Esophagus (tissue), 2 donors: Measurements from ENCODE around the gene MCUB. TPM values are rescaled to one million over a fixed set of nuclear protein-coding genes. Genes with fewer than 3 reads are reported as not detected.

ENCODE experiments used
- H3K27ac ChIP-seq, 2 donors: one replicate each; pipeline ENCODE4 v1.5.1; 2013; ENCODE audit warnings: low read depth in 2 of 2, mild to moderate bottlenecking in 2 of 2, inconsistent platforms in 1 of 2, low read length in 1 of 2, moderate library complexity in 1 of 2
- H3K27me3 ChIP-seq, 2 donors: one replicate each; pipeline ENCODE4 v1.6.1; 2013; ENCODE audit warnings: low read length in 2 of 2, control low read depth in 1 of 2, mild to moderate bottlenecking in 1 of 2; ENCODE audit not compliant: insufficient read depth in 2 of 2, control insufficient read depth in 1 of 2
- H3K36me3 ChIP-seq, 2 donors: one replicate each; pipeline ENCODE4 v1.6.1; 2013; ENCODE audit warnings: low read length in 1 of 2; ENCODE audit not compliant: control insufficient read depth in 2 of 2, insufficient read depth in 2 of 2
- H3K4me1 ChIP-seq, 2 donors: one replicate each; pipeline ENCODE4 v1.6.1; 2013; ENCODE audit warnings: low read length in 1 of 2; ENCODE audit not compliant: control insufficient read depth in 2 of 2, insufficient read depth in 2 of 2
- H3K4me3 ChIP-seq, 2 donors: one replicate each; pipeline ENCODE4 v1.5.1; 2013; ENCODE audit warnings: low read length in 2 of 2, mild to moderate bottlenecking in 2 of 2, low read depth in 1 of 2, moderate library complexity in 1 of 2
- H3K9me3 ChIP-seq, 2 donors: one replicate each; pipeline ENCODE4 v1.6.1; 2013; ENCODE audit warnings: mild to moderate bottlenecking in 2 of 2, low read depth in 1 of 2, low read length in 1 of 2, moderate library complexity in 1 of 2; ENCODE audit not compliant: control insufficient read depth in 2 of 2, insufficient read depth in 1 of 2
- WGBS, 2 donors: extraction: QIAGEN DNeasy Blood & Tissue Kit; methylation state at CpG; one replicate each; pipeline ENCODE4 v1.1.7; 2013; 5-methylcytosine and 5-hydroxymethylcytosine counted together
- polyA plus RNA-seq, 2 donors: library from polyadenylated mRNA; stranded (reverse); fragments of 200-250 nt; gene quantifications; one replicate each; pipeline ENCODE4 v1.2.3, GENCODE V29; 2013
- donor health status: healthy with polysubstance abuse.
- donor health status: Bipolar disorder and iron deficiency.

MCUB gene
- polyA plus RNA-seq, 2 donors, result 4.3 to 9.4 TPM

DNA sequence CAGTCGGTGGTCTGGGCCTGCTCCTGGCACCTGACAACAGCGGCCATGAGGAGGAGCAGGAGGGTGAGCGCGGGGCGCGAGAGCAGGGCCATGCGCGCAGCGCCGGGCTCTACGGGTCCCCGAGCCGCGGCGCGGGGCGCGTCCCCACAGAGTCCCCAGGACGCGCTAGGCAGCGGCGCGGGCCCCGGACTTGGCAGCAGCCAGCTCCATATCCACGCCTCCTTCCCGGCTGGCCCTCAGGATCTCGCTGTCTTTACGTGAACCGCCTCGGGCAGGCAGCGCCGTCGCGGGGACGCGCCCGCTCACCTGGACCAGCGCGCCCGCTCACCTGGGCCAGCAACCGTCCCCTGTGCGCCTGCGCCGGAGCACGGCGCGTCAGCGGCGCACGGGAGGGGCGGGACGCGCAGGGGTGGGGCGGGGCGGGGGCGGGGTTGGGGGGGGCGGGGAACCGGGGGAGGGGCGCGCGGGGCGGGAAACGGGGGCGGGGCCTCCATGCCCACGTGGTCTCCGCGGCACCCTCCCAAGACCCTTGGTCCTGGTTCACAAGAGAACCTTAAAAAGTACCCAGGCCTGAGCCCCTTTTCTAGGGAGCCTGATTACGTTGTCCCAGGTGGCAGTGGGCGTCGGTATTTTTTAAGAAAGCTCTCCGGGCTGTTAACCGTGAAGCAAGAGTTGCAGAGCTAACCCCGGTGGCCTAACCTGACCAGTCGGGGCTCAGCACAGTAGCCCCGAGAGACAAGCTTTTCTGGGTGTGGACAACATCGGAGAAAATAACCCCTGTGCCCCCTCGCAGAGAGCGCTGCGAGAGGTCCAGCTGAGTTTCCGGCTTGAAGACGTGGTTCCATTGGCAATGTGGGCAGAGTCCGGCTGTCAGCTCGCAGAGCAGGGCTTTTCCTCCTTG is 169.9 kb downstream of the MCUB start, which contains the start of gene PLA2G12A:
TSS of gene PLA2G12A (minus strand) at position 353 of the 901 bp plus-strand sequence. CDS start at position 92, 261 bp downstream.
- H3K27ac ChIP-seq, result peak within 1 kb of the TSS; percentile 84 to 90
- WGBS, 2 donors, result 0 to 1% methylated on average over 71 to 83 of the region's 83 CpGs

DNA sequence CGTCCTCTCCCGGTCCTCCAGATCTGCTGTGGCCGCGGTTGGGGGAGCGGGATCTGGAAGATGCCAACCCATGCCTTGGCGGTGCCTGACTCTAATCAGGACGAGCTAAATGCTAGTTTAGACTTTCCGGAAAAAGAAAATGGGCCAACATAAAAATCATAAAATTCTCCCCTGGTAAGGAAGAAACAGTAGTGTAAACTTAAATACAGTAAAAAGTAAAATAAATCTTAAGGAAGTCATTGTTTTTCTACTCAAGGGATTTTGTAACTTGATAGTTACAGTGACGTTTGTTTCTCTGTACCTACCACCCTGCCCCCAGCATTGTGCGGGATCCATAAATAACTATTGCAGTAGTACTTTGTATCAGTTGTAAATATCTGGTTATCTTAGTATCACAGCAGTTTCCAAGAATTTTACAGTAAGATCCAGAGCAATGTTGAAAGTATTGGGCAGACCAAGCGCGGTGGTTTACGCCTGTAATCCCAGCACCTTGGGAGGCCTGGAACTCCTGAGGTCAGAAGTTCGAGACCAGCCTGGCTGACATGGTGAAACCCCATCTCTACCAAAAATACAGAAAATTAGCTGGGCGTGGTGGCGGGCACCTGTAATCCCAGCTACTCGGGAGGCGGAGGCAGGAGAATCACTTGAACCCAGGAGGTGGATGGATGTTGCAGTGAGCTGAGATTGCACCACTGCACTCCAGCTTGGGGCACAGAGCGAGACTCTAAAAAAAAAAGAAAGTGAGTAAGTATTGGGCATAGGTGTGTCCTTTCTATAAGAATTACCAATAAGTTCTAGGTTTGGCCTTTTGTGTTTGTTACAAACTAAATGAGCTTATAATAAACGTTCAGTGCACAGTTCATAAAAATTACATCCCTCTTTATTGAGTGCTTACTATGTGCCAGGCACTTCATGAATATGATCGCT is 170.8 kb downstream of the MCUB start:
- Histone ChIP-seq H3K4me3 (peak overlapping the region; percentile 52 to 57), H3K9me3 (no peaks in the 10 kb centered on the region), H3K27ac (peak overlapping the region; percentile 78 to 90), H3K36me3 (no peaks in the 10 kb centered on the region), H3K4me1 (peaks cover 0 to 2% of the 10 kb centered on the region in 2 donors), H3K27me3 (no peaks in the 10 kb centered on the region)
- WGBS, 2 donors, result 52 to 54% methylated on average over 21 of the region's 21 CpGs

More for the DNA sequence above, 169.9 kb downstream of the MCUB start, which contains the start of gene PLA2G12A:
- Histone ChIP-seq H3K9me3 (no peaks in the 10 kb centered on the region), H3K4me3 (peak within 1 kb of the TSS; percentile 52 to 89), H3K27me3 (no peaks in the 10 kb centered on the region), H3K4me1 (peaks cover 0 to 2% of the 10 kb centered on the region in 2 donors), H3K36me3 (no peaks in the 10 kb centered on the region)

DNA sequence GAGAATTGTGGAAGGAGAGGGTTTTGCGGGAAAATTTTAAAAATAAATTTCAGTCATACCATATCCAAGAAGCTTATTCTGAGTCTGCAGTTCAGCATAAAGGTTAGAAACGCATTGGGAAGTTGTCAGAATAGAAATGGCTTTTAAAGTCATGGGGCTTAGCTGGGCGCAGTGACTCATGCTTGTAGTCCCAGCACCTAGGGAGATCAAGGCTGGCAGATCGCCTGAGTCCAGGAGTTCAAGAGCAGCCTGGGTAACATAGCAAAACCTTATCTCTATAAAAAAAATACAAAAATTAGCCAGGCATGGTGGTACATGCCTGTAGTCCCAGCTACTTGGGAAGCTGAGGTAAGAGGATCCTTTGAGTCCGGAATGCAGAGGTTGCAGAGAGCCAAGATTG is 173.7 kb downstream of the MCUB start:
- no peaks in the 10 kb centered on the region for H3K27me3 ChIP-seq
- H3K4me1 ChIP-seq, result peaks cover 0 to 2% of the 10 kb centered on the region in 2 donors
- no peak overlapping the region for H3K27ac ChIP-seq
- H3K36me3 ChIP-seq, result no peaks in the 10 kb centered on the region
- H3K9me3 ChIP-seq, result no peaks in the 10 kb centered on the region
- WGBS, 2 donors, result 84 to 89% methylated on average over 5 of the region's 5 CpGs
- H3K4me3 ChIP-seq, result no peak overlapping the region

DNA sequence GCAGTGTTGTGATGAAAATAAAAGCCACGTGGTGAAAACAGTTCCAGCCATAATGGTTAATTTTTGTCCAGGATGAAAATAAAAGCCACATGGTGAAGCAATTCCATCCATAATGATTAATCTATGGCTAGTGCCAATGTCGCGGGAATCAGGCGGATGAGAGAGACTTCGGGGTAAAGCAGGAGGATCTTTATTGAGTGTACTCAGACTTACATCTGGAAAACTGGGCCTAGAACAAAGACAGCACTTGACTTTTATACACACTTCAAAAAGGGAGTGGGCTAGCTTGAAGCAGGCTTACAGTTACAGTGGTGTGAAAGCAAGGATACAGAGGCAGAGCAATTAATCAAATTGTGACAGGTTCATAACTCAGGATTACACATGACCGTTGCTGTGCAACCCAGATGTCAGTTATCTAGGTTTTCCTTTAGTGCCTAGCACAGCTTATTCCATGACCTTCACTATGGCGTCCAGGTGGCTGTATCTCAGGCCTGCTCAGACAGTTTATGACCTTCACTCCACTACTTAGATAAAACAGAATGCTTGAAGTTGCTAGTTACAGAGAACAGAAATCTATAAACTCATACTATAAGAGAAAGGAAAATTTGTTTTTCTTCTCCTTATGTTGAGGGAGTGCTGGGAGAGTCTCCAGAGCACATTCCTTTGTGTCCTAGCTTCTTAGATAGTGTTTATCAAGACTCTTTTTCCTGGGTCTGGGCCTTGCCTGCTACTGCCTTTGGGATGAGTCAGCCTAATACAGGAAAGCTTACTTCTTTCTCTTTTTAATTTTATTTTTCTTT is 175.7 kb downstream of the MCUB start:
- H3K4me3 ChIP-seq, result no peak overlapping the region
- no peaks in the 10 kb centered on the region for H3K9me3 ChIP-seq
- WGBS, 2 donors, result 67 to 84% methylated on average over 7 of the region's 7 CpGs
- no peaks in the 10 kb centered on the region for H3K27me3 ChIP-seq
- no peaks in the 10 kb centered on the region for H3K4me1 ChIP-seq
- no peak overlapping the region for H3K27ac ChIP-seq
- H3K36me3 ChIP-seq, result no peaks in the 10 kb centered on the region

Other genes starting within 250 kb of the MCUB start
- 1 to 10 TPM; 7.4 to 10.0 TPM for gene SEC24B, start 126.4 kb upstream of the MCUB start, polyA plus RNA-seq
- gene CASP6, start 143.2 kb downstream of the MCUB start, polyA plus RNA-seq, result 10 to 100 TPM in 1 of 2 donors, 1 to 10 TPM in 1; 7.2 to 11.2 TPM
- gene PLA2G12A, start 169.8 kb downstream of the MCUB start, polyA plus RNA-seq, result 10 to 100 TPM in 1 of 2 donors, 1 to 10 TPM in 1; 5.5 to 24.8 TPM
- 1 to 10 TPM; 5.7 to 7.9 TPM for gene CFI, start 241.8 kb downstream of the MCUB start, polyA plus RNA-seq